GM12878 (cell line): ENCODE measurements around the gene SEPTIN7. TPM values are rescaled to one million over a fixed set of nuclear protein-coding genes. Genes with fewer than 3 reads are reported as not detected.

Source experiments
- ATAC-seq: fragments of 200-7000 bp; cut with Tn5 transposase; 3 replicates; pipeline ENCODE4 v1.9.1; 2020; ENCODE audit warnings: mild to moderate bottlenecking, moderate library complexity
- BruUV-seq: library from RNA; stranded (reverse); fragments of 400-500 nt; replicated peaks from 2 replicates; lab custom pipeline; 2021; lab: Mats Ljungman, UMichigan
- CTCF ChIA-PET: fragments of 300-600 bp; sonication (Branson Sonifier 250); formaldehyde crosslinking; extraction: SDS; loops from one replicate; lab custom pipeline; 2021; ENCODE audit warnings: inconsistent platforms; lab: Yijun Ruan, JAX
- POLR2A ChIA-PET: fragments of 350-600 bp; formaldehyde crosslinking; extraction: SDS; loops from one replicate; lab custom pipeline; 2021; ENCODE audit warnings: inconsistent platforms; lab: Charles Lee
- RAD21 ChIA-PET: fragments of 300-600 bp; sonication (Branson Sonifier 250); formaldehyde crosslinking; loops from one replicate; lab custom pipeline; 2023; ENCODE audit warnings: antibody characterized with exemption; ENCODE audit not compliant: unreplicated experiment; lab: Charles Lee
- SMC1A ChIA-PET: fragments of 300-600 bp; sonication (Branson Sonifier 250); formaldehyde crosslinking; loops from one replicate; lab custom pipeline; 2023; ENCODE audit not compliant: unreplicated experiment, uncharacterized antibody; lab: Charles Lee
- DNase-seq: peaks from one replicate; pipeline ENCODE4 v3.0.0-alpha.2; 2011; ENCODE audit warnings: low read depth, low spot score
- FAIRE-seq: peaks from 3 replicates; lab custom pipeline; 2011; peaks lifted over from hg19 to GRCh38; lab: Jason Lieb, UNC
- H2AFZ ChIP-seq: 2 replicates; pipeline ENCODE4 v1.6.0; 2011; ENCODE audit warnings: low read depth, low read length, control low read depth; ENCODE audit not compliant: control insufficient read depth
- H3K27ac ChIP-seq: 2 replicates; pipeline ENCODE4 v1.5.1; 2011; ENCODE audit warnings: control low read depth; ENCODE audit not compliant: control insufficient read depth, insufficient read depth
- H3K27me3 ChIP-seq, 2 experiments: replicated peaks in 1 of 2; 2 replicates each; pipeline versions ENCODE4 v1.6.0 to v1.6.1; 2011; ENCODE audit warnings: low read length in 1 of 2; ENCODE audit not compliant: control insufficient read depth in 2 of 2, insufficient read depth in 2 of 2
- H3K36me3 ChIP-seq, 2 experiments: 2 replicates each; pipeline ENCODE4 v1.5.1; 2011; ENCODE audit warnings: low read length in 1 of 2; ENCODE audit not compliant: control insufficient read depth in 2 of 2, insufficient read depth in 2 of 2
- H3K4me1 ChIP-seq: 2 replicates; pipeline ENCODE4 v1.6.1; 2011; ENCODE audit warnings: mild to moderate bottlenecking, low read length, moderate library complexity, mixed read lengths; ENCODE audit not compliant: control insufficient read depth, insufficient read depth
- H3K4me2 ChIP-seq: 2 replicates; pipeline ENCODE4 v1.6.0; 2011; ENCODE audit warnings: control low read depth; ENCODE audit not compliant: control insufficient read depth, insufficient read depth
- H3K4me3 ChIP-seq: fragments of 200-600 bp; sonication (generic); 2 replicates; pipeline ENCODE4 v1.5.1; 2016
- H3K79me2 ChIP-seq: 2 replicates; pipeline ENCODE4 v1.6.0; 2011; ENCODE audit warnings: low read length; ENCODE audit not compliant: control insufficient read depth, insufficient read depth
- H3K9ac ChIP-seq: 2 replicates; pipeline ENCODE4 v1.8.0; 2011; ENCODE audit warnings: low read length, control low read depth, mixed read lengths; ENCODE audit not compliant: control insufficient read depth, insufficient read depth
- H3K9me3 ChIP-seq: replicated peaks from 3 replicates; pipeline ENCODE4 v1.5.1; 2011; ENCODE audit warnings: mild to moderate bottlenecking, low read length; ENCODE audit not compliant: control insufficient read depth, insufficient read depth
- H4K20me1 ChIP-seq: 2 replicates; pipeline ENCODE4 v1.6.0; 2011; ENCODE audit not compliant: control insufficient read depth, insufficient read depth
- KLF5 ChIP-seq: fragments of 450-650 bp; IDR thresholded peaks from 2 replicates; pipeline ENCODE4 v1.6.1; 2014; ENCODE audit warnings: mild to moderate bottlenecking; ENCODE audit not compliant: partially characterized antibody
- NFXL1 ChIP-seq: fragments of 450-650 bp; IDR thresholded peaks from 2 replicates; pipeline ENCODE4 v1.6.1; 2017; ENCODE audit warnings: antibody characterized with exemption, mild to moderate bottlenecking, borderline replicate concordance
- POLR2A ChIP-seq: IDR thresholded peaks from 2 replicates; pipeline ENCODE4 v1.6.1; 2011; ENCODE audit warnings: low read depth, mild to moderate bottlenecking, low read length
- RB1 ChIP-seq: fragments of 450-650 bp; formaldehyde crosslinking; IDR thresholded peaks from 2 replicates; pipeline ENCODE4 v1.6.1; 2017; ENCODE audit warnings: mild to moderate bottlenecking, borderline replicate concordance
- REST ChIP-seq: IDR thresholded peaks from 2 replicates; pipeline ENCODE4 v1.6.1; 2012; ENCODE audit warnings: mild to moderate bottlenecking, low read depth, low read length
- RFX5 ChIP-seq: IDR thresholded peaks from 2 replicates; pipeline ENCODE4 v1.6.1; 2011; ENCODE audit warnings: low read depth, low read length, improper control_type of control experiment
- SIN3A ChIP-seq: IDR thresholded peaks from 2 replicates; pipeline ENCODE4 v1.6.1; 2012; ENCODE audit warnings: low read depth, low read length, improper control_type of control experiment
- SP1 ChIP-seq: IDR thresholded peaks from one replicate; pipeline ENCODE4 v1.6.1; 2011; ENCODE audit warnings: low read depth, low read length
- SREBF2 ChIP-seq: IDR thresholded peaks from 2 replicates; pipeline ENCODE4 v1.6.1; 2012; ENCODE audit warnings: mild to moderate bottlenecking, low read length
- WRNIP1 ChIP-seq: IDR thresholded peaks from 2 replicates; pipeline ENCODE4 v1.6.1; 2011; ENCODE audit warnings: low read depth, low read length, improper control_type of control experiment, borderline replicate concordance
- ZSCAN29 ChIP-seq: fragments of 450-650 bp; IDR thresholded peaks from 2 replicates; pipeline ENCODE4 v1.6.1; 2017; ENCODE audit warnings: mild to moderate bottlenecking, moderate library complexity
- WGBS: methylation state at CpG from one replicate; pipeline ENCODE4 v1.1.6; 2016; ENCODE audit warnings: low lambda C conversion rate; ENCODE audit not compliant: insufficient replicate concordance, insufficient coverage; ENCODE audit errors: missing lambda C conversion rate; 5-methylcytosine and 5-hydroxymethylcytosine counted together
- in situ Hi-C: fragments of 300-500 bp; cut with MboI; formaldehyde crosslinking; loops from 9 replicates; pipeline ENCODE4 v1.14.3; 2018; ENCODE audit warnings: mixed read lengths
- intact Hi-C: fragments of 100-400 bp; cut with micrococcal nuclease; formaldehyde crosslinking; loops from one replicate; pipeline ENCODE4 v1.14.2; 2022; ENCODE audit not compliant: unreplicated experiment
- polyA plus RNA-seq, 11 experiments: library from polyadenylated mRNA; depleted of rRNA in 4 of 11; unstranded in 6 of 11; stranded (reverse) in 5 of 11; fragments of >200 nt; fragmentation: Nextera tagmentation in 4 of 11; fragmentation: Illumina TruSeq in 1 of 11; extraction: Ambion mirVana in 4 of 11; extraction: Trizol in 1 of 11; gene quantifications; 1 replicate in 1 of 11; 2 replicates in 10 of 11; pipeline versions ENCODE4 v1.2.1 to v1.2.3, GENCODE V29; 2011 to 2016; ENCODE audit warnings: inconsistent platforms in 2 of 11, missing spikeins in 2 of 11, low read depth in 1 of 11
- total RNA-seq, 4 experiments: library from RNA; depleted of rRNA in 3 of 4; stranded (reverse); fragments of >200 nt in 3 of 4; fragmentation: Illumina TruSeq in 1 of 4; extraction: Trizol in 1 of 4; gene quantifications; 2 replicates each; pipeline versions ENCODE4 v1.2.1 to v1.2.3, GENCODE V29; 2013 to 2021

Gene SEPTIN7
- total and polyA plus RNA-seq, 10 of the 15 experiments (the other 5 are each of a cell fraction or from before 2014, with no cell fraction given) = 176 to 787 (median 437) TPM

- no peaks in the 10 kb centered on the region for H3K27me3 ChIP-seq
- in situ Hi-C loops (no loop called here), intact Hi-C loops (no loop called here)
- no peak overlapping the region for H3K9ac ChIP-seq
- BruUV-seq = no TSS peak
- H4K20me1 ChIP-seq = no peaks in the 10 kb centered on the region
- no peak overlapping the region for H3K4me2 ChIP-seq
- ChIA-PET RAD21 (interaction anchor here (1.2 kb wide), 1 partner anchor 33 kb away, joined by 3 read pairs; no protein-coding TSS in a partner anchor), POLR2A (no interaction called here), CTCF (interaction anchor here (1.5 kb wide), 1 partner anchor 23 kb away, joined by 4 read pairs; no protein-coding TSS in a partner anchor), SMC1A (interaction anchor here (0.8 to 1.7 kb wide), 2 partner anchors 10 to 15 kb away, joined by 3 to 4 read pairs; no protein-coding TSS in a partner anchor)
- H3K36me3 ChIP-seq = no peaks in the 10 kb centered on the region
- H2AFZ ChIP-seq = no peak overlapping the region
- H3K27ac ChIP-seq = no peak overlapping the region
- no peaks in the 10 kb centered on the region for H3K4me1 ChIP-seq
- ATAC-seq = no peak
- no peaks in the 10 kb centered on the region for H3K79me2 ChIP-seq
- TF ChIP-seq SREBF2 (no peak), SIN3A (no peak), WRNIP1 (no peak), NFXL1 (no peak), KLF5 (no peak), REST (no peak), RB1 (no peak), POLR2A (no peak), ZSCAN29 (no peak), SP1 (no peak), RFX5 (no peak)
- no peak for FAIRE-seq
- no peak overlapping the region for H3K4me3 ChIP-seq
- no peaks in the 10 kb centered on the region for H3K9me3 ChIP-seq
- no peak for DNase-seq
- 84% methylated on average over 4 of the region's 4 CpGs for WGBS
These were observed 38.8 kb upstream of the SEPTIN7 start for GRCh38 chr7:35761871-35762677.
